ENCODE measurements around the gene CADPS2.

- TF ChIP-seq, protein P1, sequence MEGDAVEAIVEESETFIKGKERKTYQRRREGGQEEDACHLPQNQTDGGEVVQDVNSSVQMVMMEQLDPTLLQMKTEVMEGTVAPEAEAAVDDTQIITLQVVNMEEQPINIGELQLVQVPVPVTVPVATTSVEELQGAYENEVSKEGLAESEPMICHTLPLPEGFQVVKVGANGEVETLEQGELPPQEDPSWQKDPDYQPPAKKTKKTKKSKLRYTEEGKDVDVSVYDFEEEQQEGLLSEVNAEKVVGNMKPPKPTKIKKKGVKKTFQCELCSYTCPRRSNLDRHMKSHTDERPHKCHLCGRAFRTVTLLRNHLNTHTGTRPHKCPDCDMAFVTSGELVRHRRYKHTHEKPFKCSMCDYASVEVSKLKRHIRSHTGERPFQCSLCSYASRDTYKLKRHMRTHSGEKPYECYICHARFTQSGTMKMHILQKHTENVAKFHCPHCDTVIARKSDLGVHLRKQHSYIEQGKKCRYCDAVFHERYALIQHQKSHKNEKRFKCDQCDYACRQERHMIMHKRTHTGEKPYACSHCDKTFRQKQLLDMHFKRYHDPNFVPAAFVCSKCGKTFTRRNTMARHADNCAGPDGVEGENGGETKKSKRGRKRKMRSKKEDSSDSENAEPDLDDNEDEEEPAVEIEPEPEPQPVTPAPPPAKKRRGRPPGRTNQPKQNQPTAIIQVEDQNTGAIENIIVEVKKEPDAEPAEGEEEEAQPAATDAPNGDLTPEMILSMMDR (IDR thresholded peaks at IDR 0.05), result no peak
- no peak for TF ChIP-seq POLR2A (IDR thresholded peaks at IDR 0.05)
Observed at GRCh38 chr7:122415510-122415909, 470.8 kb downstream of the CADPS2 start.
